Parathyroid adenoma (tissue), 2 donors: ENCODE results near the gene STAB2.

Experiments
- H2AFZ ChIP-seq: fragments of 300-600 bp; sonication (generic); one replicate; pipeline ENCODE4 v1.7.0; 2017; ENCODE audit warnings: antibody characterized with exemption, mild to moderate bottlenecking
- H3K27ac ChIP-seq: fragments of 300-600 bp; sonication (generic); one replicate; pipeline ENCODE4 v1.7.0; 2017
- H3K27me3 ChIP-seq: fragments of 300-600 bp; sonication (generic); one replicate; pipeline ENCODE4 v1.7.0; 2017; ENCODE audit warnings: low read length; ENCODE audit not compliant: control insufficient read depth, insufficient read depth
- H3K36me3 ChIP-seq: fragments of 300-600 bp; sonication (generic); one replicate; pipeline ENCODE4 v1.7.0; 2017; ENCODE audit warnings: low read length; ENCODE audit not compliant: control insufficient read depth, insufficient read depth
- H3K4me1 ChIP-seq: fragments of 300-600 bp; sonication (generic); one replicate; pipeline ENCODE4 v1.7.0; 2017; ENCODE audit warnings: control low read depth
- H3K4me2 ChIP-seq: fragments of 300-600 bp; sonication (generic); one replicate; pipeline ENCODE4 v1.7.0; 2017; ENCODE audit warnings: low read length
- H3K4me3 ChIP-seq: fragments of 300-600 bp; sonication (generic); one replicate; pipeline ENCODE4 v1.7.0; 2017; ENCODE audit warnings: low read depth, low read length
- H3K79me2 ChIP-seq: fragments of 300-600 bp; sonication (generic); one replicate; pipeline ENCODE4 v1.7.0; 2017; ENCODE audit warnings: control low read depth
- H3K9ac ChIP-seq: fragments of 300-600 bp; sonication (generic); one replicate; pipeline ENCODE4 v1.7.0; 2017; ENCODE audit warnings: mild to moderate bottlenecking
- H3K9me3 ChIP-seq: fragments of 300-600 bp; sonication (generic); one replicate; pipeline ENCODE4 v1.7.0; 2017; ENCODE audit warnings: low read length; ENCODE audit not compliant: control insufficient read depth
- CTCF ChIP-seq: fragments of 300-600 bp; sonication (generic); IDR thresholded peaks from one replicate; pipeline ENCODE4 v1.7.0; 2017; ENCODE audit warnings: antibody characterized with exemption, mild to moderate bottlenecking
- donor health status: primary hyperparathyroidism.

Gene STAB2

GRCh38 chr12:103782399-103782798 is 195.3 kb downstream of the STAB2 start:
- TF ChIP-seq CTCF: no peak
- Histone ChIP-seq H3K36me3 (no peaks in the 10 kb centered on the region), H3K4me1 (no peaks in the 10 kb centered on the region), H3K4me3 (no peak overlapping the region), H2AFZ (no peak overlapping the region), H3K27me3 (no peaks in the 10 kb centered on the region), H3K27ac (no peak overlapping the region), H3K9me3 (no peaks in the 10 kb centered on the region), H3K4me2 (no peak overlapping the region), H3K9ac (no peak overlapping the region), H3K79me2 (no peaks in the 10 kb centered on the region)

DNA sequence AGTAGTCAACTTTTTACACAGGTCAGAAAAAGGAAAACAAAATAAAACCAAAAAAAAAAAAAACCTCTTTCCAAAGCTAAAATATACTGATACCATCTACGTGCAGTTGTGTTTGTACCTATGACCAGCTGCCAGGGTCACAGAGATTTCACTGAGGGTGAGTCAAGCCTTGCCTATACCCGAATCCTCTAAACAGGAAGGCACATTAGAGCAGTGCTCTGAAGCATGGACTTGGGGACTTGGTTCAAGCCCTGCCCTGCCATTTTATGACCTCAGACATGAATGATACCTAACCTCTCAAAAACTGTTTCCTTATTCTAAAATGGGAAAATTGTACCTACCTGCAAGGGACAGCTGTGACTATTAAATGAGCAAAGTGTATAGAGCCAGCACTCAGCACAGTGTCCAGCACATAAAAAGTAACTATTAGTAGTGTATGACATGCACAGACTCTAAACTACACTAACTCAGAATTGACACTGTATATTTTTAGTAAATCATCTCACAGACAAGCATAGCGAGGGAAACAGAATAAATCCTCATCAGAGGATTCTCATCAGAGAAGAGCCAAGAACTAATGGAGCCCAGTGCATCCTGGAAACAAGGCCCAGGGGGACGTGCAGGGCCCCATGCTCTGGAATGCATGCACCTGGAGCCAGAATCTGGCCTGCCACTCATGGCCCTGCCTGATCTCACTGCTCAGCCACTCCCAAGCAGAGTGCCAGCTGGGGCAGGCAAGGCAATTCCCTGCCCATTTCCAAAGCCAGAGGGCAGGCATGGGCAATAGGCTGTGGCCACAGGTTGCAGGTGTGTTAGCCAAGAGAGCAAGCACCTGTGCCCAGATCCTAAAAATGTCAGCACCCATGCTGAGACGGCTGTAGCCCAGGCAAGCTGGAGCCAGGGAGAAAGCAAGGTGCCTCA is 196.9 kb downstream of the STAB2 start:
- Histone ChIP-seq H3K4me3 (no peak overlapping the region), H3K9ac (no peak overlapping the region), H3K4me1 (no peaks in the 10 kb centered on the region), H2AFZ (no peak overlapping the region), H3K9me3 (no peaks in the 10 kb centered on the region), H3K27me3 (no peaks in the 10 kb centered on the region), H3K79me2 (no peaks in the 10 kb centered on the region), H3K27ac (no peak overlapping the region), H3K4me2 (no peak overlapping the region), H3K36me3 (no peaks in the 10 kb centered on the region)
- TF ChIP-seq CTCF: no peak

GRCh38 chr12:103785243-103786031 is 198.4 kb downstream of the STAB2 start:
- Histone ChIP-seq H3K79me2 (no peaks in the 10 kb centered on the region), H3K9ac (no peak overlapping the region), H2AFZ (no peak overlapping the region), H3K36me3 (no peaks in the 10 kb centered on the region), H3K4me2 (no peak overlapping the region), H3K27me3 (no peaks in the 10 kb centered on the region), H3K4me3 (no peak overlapping the region), H3K9me3 (no peaks in the 10 kb centered on the region), H3K27ac (no peak overlapping the region), H3K4me1 (no peaks in the 10 kb centered on the region)
- TF ChIP-seq CTCF: no peak

DNA sequence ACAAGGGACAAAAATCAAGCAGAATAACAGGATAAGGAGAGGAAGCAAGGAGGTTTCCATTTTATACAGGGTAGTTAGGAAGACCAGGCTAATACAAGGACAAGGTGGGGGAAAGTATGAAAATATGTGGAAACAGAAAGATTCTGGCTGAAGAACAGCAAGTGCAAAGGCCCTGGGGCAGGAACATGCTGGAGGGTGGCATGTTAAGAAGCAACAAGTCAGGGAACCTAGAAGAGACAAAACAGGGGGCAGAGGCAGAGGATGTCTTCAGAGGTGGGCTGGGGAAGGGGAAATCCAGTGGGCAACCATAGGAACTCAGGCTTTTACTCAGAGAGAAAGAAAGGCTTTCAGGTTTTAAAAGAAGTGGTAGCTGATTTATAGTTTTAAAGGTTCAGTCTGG is 199.1 kb downstream of the STAB2 start:
- no peaks in the 10 kb centered on the region for H3K79me2 ChIP-seq
- H3K4me3 ChIP-seq: no peak overlapping the region
- H3K27ac ChIP-seq: no peak overlapping the region
- H3K4me2 ChIP-seq: no peak overlapping the region
- no peak for TF ChIP-seq CTCF
- H3K36me3 ChIP-seq: no peaks in the 10 kb centered on the region
- no peak overlapping the region for H3K9ac ChIP-seq
- no peak overlapping the region for H2AFZ ChIP-seq
- no peaks in the 10 kb centered on the region for H3K4me1 ChIP-seq
- H3K9me3 ChIP-seq: no peaks in the 10 kb centered on the region
- no peaks in the 10 kb centered on the region for H3K27me3 ChIP-seq
